Measurements from ENCODE around the gene NKAIN2. TPM values are rescaled to one million over a fixed set of nuclear protein-coding genes. Genes with fewer than 3 reads are reported as not detected.
"Not testable (repeated sequence)": the region's sequence is repeated elsewhere in the genome, so short reads cannot be mapped to it uniquely, and the experiment has no call there.

NKAIN2 gene
- total RNA-seq, 2 experiments from 2014 or later: not detected

DNA sequence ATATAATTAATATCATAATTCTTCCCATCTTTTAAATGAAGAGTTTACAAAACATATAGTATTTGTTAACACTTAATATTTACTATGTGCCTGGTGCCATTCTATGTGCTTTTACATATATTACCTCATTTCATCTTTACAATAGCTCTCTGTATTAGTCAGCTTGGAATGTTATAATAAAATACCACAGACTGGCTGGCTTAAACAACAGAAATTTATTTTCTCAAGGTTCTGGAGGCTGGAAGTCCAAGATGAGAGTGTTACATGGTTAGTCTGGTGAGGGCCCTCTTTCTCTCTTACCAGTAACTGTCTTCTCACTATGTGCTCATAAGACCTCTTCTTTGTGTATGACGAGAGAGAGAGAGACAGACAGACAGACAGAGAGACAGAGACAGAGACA lies 110.2 kb downstream of the NKAIN2 start:
- CTCF ChIA-PET: no interaction called here
- Mint-ChIP-seq H3K27me3 (no peaks in the 10 kb centered on the region), H3K9me3 (ENCODE audit: low read depth) (peaks cover 4% of the 10 kb centered on the region), H3K36me3 (no peaks in the 10 kb centered on the region), H3K4me3 (no peak overlapping the region), H3K4me1 (no peaks in the 10 kb centered on the region), H3K27ac (no peak overlapping the region)
- no peak for ATAC-seq
- DNase-seq: no peak

DNA sequence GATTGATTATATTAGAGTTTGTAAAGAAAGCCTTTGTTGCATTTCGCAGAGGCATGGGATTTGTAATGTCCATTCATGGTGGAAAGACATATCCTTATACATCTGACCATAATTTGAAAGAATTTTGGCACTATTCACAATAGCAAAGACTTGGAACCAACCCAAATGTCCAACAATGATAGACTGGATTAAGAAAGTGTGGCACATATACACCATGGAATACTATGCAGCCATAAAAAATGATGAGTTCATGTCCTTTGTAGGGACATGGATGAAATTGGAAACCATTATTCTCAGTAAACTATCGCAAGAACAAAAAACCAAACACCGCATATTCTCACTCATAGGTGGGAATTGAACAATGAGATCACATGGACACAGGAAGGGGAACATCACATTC lies 119.7 kb downstream of the NKAIN2 start:
- H3K9me3 Mint-ChIP-seq (ENCODE audit: low read depth); H3K27me3 Mint-ChIP-seq; H3K4me1 Mint-ChIP-seq; H3K4me3 Mint-ChIP-seq; DNase-seq; H3K27ac Mint-ChIP-seq; H3K36me3 Mint-ChIP-seq; ATAC-seq; CTCF ChIA-PET: not testable (repeated sequence)

DNA sequence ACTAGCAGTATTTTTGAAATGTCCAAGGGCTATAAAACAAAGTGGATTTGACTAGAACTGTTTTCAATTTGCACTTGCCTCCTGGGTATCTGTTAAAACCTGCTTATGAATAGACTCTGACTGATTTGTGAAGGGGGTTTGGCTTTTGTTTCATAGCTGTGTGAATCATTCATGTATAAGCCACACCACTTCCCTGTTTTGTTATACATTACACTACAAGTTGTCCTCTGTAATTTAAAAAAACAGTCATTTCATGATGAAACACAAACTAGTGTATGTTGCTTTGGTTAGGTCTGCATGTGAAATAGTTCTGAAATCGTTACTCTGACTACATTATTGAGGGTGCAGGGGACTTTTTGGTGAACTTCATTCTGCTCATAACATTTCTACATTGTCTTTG lies 121.7 kb downstream of the NKAIN2 start:
- DNase-seq (no peak), ATAC-seq (no peak)
- no peak overlapping the region for H3K27ac Mint-ChIP-seq
- no peaks in the 10 kb centered on the region for H3K27me3 Mint-ChIP-seq
- CTCF ChIA-PET: no interaction called here
- H3K4me3 Mint-ChIP-seq: no peak overlapping the region
- no peaks in the 10 kb centered on the region for H3K36me3 Mint-ChIP-seq
- peaks cover 2% of the 10 kb centered on the region for H3K9me3 Mint-ChIP-seq (ENCODE audit: low read depth)
- no peaks in the 10 kb centered on the region for H3K4me1 Mint-ChIP-seq

DNA sequence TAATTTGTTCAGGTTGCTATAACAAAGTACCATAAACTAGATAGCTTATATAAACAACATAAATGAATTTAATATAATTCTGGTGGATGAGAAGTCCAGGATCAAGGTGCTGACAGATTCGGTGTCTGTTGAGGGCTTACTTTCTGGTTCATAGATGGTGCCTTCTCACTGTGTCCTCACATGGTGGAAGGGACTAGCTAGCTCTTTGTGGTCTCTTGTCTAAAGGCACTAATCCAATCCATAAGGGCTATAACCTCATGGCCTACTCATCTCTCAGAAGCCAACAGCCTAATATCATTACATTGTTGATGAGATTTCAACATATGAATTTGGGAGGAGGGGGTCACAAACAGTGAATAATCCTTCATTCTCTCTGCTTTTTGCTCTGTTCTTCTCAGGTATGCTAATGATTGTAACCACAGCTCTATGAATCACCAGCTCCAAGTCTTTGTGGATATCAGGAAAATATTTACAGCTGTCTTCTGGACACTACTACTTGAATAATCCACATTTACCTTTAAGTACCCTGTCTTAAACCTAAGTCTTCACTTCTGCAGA lies 122.3 kb downstream of the NKAIN2 start:
- DNase-seq: no peak
- Mint-ChIP-seq H3K4me1 (no peaks in the 10 kb centered on the region), H3K4me3 (no peak overlapping the region), H3K27ac (no peak overlapping the region), H3K36me3 (no peaks in the 10 kb centered on the region), H3K27me3 (no peaks in the 10 kb centered on the region), H3K9me3 (ENCODE audit: low read depth) (peaks cover under 1% of the 10 kb centered on the region)
- CTCF ChIA-PET: no interaction called here
- ATAC-seq: no peak

DNA sequence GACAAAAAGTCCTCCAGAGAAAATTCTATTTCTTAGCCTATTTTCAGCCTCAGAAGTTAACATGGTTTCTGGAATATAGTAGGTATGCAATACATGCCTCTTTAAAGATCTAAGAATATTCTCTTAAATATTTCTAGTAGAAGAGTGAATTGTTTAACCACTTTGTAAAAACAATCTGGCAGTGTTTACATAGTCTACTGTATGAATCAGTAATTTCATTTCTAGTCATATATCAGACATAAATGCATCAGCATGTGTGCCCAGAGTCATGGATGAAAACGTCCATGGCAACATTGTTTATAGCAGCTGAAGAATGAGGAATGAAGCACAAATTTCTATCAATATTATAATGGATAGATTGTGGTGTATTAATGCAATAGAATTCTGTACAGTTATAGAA lies 124.9 kb downstream of the NKAIN2 start:
- DNase-seq: no peak
- Mint-ChIP-seq H3K4me3 (no peak overlapping the region), H3K4me1 (no peaks in the 10 kb centered on the region), H3K27me3 (no peaks in the 10 kb centered on the region), H3K27ac (no peak overlapping the region), H3K9me3 (ENCODE audit: low read depth) (no peaks in the 10 kb centered on the region), H3K36me3 (no peaks in the 10 kb centered on the region)
- CTCF ChIA-PET: no interaction called here
- no peak for ATAC-seq

DNA sequence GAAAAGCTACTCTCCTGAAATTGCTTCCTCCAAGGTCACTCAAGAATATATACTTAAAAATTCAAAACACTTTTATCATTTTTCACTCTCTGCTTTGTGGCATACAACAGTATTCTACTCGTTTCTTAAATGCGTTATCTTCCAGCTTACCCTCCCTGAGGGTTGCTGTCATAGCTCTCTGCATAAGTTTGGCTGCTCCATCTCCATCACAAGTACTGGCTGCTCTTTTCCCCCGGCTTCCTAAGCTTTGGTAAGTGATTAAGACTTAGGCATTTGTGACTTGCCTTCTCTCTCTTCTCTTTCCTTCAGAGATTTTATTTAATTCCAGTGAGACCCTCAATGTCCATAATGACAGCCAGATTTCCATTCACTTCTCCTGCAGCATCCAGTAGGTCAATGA lies 128.3 kb downstream of the NKAIN2 start:
- CTCF ChIA-PET: no interaction called here
- DNase-seq (no peak), ATAC-seq (no peak)
- H3K4me3 Mint-ChIP-seq: no peak overlapping the region
- H3K36me3 Mint-ChIP-seq: no peaks in the 10 kb centered on the region
- H3K27ac Mint-ChIP-seq: no peak overlapping the region
- peaks cover 4% of the 10 kb centered on the region for H3K9me3 Mint-ChIP-seq (ENCODE audit: low read depth)
- no peaks in the 10 kb centered on the region for H3K27me3 Mint-ChIP-seq
- H3K4me1 Mint-ChIP-seq: no peaks in the 10 kb centered on the region

DNA sequence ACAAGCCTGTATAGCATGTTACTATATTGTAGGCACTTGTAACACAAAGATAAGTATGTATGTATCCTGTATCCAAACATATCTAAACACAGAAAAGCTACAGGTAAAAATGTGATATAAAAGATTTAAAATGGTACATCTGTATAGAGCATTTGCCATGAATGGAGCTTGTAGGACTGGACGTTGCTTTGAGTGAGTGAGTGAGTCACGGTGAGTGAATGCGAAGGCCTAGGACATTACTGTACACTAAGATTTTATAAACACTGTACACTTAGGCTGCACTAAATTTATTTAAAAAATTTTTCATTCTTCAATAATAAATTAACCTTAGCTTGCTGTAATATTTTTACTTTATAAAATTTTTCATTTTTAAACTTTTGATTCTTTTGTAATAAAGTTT lies 136.9 kb downstream of the NKAIN2 start:
- no peak for ATAC-seq
- Mint-ChIP-seq H3K36me3 (no peaks in the 10 kb centered on the region), H3K9me3 (ENCODE audit: low read depth) (no peaks in the 10 kb centered on the region), H3K27me3 (no peaks in the 10 kb centered on the region), H3K27ac (no peak overlapping the region), H3K4me3 (no peak overlapping the region), H3K4me1 (no peaks in the 10 kb centered on the region)
- DNase-seq: no peak
- CTCF ChIA-PET: no interaction called here

DNA sequence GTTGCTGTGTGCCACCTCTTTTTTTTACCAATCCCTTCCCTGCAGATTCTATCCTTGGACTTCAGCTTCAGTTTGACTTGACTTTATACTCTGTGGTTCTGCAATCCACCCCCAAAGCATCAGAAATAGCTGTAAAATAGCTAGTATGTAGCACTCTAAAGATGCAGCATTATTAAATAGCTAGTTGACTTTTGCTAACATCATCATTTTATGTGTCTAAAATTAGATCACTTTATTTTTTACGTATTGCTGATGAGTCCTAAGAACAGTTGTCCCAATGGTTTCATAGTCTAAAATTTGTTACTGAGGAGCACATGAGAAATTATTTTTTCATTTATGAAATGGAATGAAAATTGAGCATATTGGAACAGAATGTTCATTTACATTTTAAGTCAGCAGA lies 138.2 kb downstream of the NKAIN2 start:
- H3K27ac Mint-ChIP-seq: no peak overlapping the region
- ATAC-seq: no peak
- H3K4me1 Mint-ChIP-seq: no peaks in the 10 kb centered on the region
- no peaks in the 10 kb centered on the region for H3K27me3 Mint-ChIP-seq
- H3K4me3 Mint-ChIP-seq: no peak overlapping the region
- no peaks in the 10 kb centered on the region for H3K36me3 Mint-ChIP-seq
- H3K9me3 Mint-ChIP-seq (ENCODE audit: low read depth): no peaks in the 10 kb centered on the region
- CTCF ChIA-PET: no interaction called here
- no peak for DNase-seq

DNA sequence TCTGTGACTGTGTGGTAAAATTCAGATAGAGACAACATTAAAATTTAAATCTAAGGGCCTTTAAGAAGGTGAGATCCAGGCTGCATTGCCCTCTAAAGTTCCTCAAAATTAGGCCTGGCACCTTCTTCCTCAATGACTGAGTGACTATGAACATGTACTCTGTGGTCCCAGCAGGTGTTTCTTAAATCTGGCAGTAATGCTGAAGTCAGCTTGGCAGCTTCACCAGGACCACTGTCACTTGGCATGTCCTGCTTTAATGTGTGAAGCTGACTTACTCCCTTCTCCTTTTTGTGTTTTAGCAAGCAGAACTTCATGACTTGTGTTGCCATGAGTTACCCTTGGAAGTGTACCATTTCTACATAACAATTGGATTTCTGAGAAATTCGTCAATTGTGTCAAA lies 141.7 kb downstream of the NKAIN2 start:
- Mint-ChIP-seq H3K36me3 (no peaks in the 10 kb centered on the region), H3K4me3 (no peak overlapping the region), H3K4me1 (no peaks in the 10 kb centered on the region), H3K27me3 (no peaks in the 10 kb centered on the region), H3K9me3 (ENCODE audit: low read depth) (no peaks in the 10 kb centered on the region), H3K27ac (no peak overlapping the region)
- CTCF ChIA-PET: no interaction called here
- DNase-seq (no peak), ATAC-seq (no peak)

DNA sequence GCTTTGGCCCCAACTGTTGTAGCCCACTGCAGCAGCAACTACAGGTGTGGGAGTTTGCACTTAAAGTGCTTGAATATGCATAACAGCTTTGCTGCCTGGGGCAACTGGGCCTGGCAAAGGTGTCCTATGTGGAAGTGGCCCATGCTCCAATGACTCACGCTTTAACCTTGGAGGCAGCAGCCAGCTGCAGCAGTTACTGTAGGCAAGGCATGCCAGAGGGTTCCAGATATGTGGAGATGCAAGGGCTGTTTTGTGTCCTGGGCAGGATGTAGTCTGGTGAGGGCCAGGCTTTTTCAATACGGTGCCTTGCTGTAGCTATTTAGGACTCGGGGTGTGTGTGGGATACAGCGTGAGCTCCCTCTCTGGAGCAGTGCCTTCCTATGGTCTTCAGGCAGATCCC lies 150.3 kb downstream of the NKAIN2 start:
- no peak overlapping the region for H3K27ac Mint-ChIP-seq
- no peaks in the 10 kb centered on the region for H3K4me1 Mint-ChIP-seq
- DNase-seq (no peak), ATAC-seq (no peak)
- H3K27me3 Mint-ChIP-seq: no peaks in the 10 kb centered on the region
- H3K9me3 Mint-ChIP-seq (ENCODE audit: low read depth): peaks cover 7% of the 10 kb centered on the region
- CTCF ChIA-PET: no interaction called here
- H3K36me3 Mint-ChIP-seq: no peaks in the 10 kb centered on the region
- H3K4me3 Mint-ChIP-seq: no peak overlapping the region

DNA sequence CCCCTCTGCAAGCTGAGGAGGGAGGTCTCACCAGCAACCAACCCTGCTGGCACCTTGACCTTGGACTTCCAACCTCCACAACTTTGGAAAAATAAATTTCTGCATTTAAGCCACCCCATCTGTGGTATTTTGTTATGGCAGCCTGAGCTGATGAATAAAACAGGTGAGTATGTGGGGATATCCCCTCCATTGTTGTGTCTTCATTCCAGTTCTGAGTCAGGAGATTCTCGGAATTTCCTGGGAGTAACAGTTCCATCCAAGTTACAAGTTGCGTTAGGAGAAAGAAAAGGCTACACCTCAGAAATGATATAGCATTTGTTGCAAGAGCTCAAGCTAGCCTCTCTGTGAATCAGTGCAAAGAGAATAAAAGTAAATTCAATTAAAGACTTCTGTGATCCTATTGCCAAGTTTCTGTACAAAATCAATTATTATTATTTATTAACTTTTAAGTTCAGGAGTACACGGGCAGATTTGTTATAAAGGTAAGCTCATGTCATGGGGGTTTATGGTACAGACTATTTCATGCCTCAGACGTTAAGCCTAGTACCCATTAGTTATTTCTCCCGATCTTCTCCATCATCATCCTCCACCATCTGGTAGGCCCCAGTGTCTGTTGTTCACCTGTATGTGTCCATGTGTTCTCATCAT lies 153.0 kb downstream of the NKAIN2 start:
- Mint-ChIP-seq H3K27me3 (no peaks in the 10 kb centered on the region), H3K27ac (no peak overlapping the region), H3K36me3 (no peaks in the 10 kb centered on the region), H3K4me3 (no peak overlapping the region), H3K9me3 (ENCODE audit: low read depth) (peaks cover 4% of the 10 kb centered on the region), H3K4me1 (no peaks in the 10 kb centered on the region)
- ATAC-seq (no peak), DNase-seq (no peak)
- CTCF ChIA-PET: no interaction called here

DNA sequence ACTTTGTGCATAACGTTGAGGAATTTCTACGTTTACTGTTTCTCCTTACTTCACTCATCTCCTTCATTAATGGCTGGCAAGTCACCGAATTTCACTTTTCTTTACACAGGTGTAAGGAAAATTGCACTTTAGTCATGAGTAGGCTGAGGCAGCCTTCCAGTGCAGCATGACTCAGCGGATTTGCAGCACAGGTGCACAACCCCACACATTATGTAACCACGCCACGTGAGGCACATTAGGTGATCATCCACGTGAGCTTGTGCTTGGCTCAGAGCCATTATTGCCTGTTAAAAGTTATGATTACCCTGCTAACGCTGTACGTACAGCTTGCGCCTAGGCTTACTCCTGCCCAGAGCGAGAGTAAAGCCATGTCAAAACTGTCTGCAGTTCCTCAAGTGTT lies 158.8 kb downstream of the NKAIN2 start:
- CTCF ChIA-PET: no interaction called here
- H3K36me3 Mint-ChIP-seq: no peaks in the 10 kb centered on the region

DNA sequence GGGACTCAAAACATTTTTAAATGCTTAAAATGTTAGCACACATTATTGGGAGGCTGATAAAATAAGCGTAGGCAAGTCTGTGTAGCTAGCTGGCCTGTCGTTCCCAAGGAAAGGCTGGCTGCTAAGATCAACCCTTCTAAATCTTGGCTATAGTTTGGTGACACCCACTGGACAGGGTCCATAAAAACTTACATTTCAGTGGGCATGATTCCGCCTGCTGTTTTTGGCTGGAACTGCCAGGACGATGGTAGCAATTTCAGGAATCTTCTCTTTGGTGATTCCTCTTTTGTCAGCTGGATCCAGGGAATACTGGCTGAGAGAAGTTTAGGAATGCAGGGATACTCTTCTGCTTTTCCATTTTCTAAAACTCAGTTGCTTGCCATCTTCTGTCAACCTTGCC lies 162.2 kb downstream of the NKAIN2 start:
- H3K27me3 Mint-ChIP-seq: no peaks in the 10 kb centered on the region
- H3K4me3 Mint-ChIP-seq: no peak overlapping the region
- no peaks in the 10 kb centered on the region for H3K36me3 Mint-ChIP-seq
- H3K9me3 Mint-ChIP-seq (ENCODE audit: low read depth): no peaks in the 10 kb centered on the region
- no peak overlapping the region for H3K27ac Mint-ChIP-seq
- no peaks in the 10 kb centered on the region for H3K4me1 Mint-ChIP-seq
- DNase-seq (no peak), ATAC-seq (no peak)
- CTCF ChIA-PET: no interaction called here

More for the DNA sequence above, 158.8 kb downstream of the NKAIN2 start:
- Mint-ChIP-seq H3K4me3 (no peak overlapping the region), H3K27ac (no peak overlapping the region), H3K4me1 (no peaks in the 10 kb centered on the region), H3K9me3 (ENCODE audit: low read depth) (no peaks in the 10 kb centered on the region), H3K27me3 (no peaks in the 10 kb centered on the region)
- no peak for ATAC-seq
- DNase-seq: no peak

DNA sequence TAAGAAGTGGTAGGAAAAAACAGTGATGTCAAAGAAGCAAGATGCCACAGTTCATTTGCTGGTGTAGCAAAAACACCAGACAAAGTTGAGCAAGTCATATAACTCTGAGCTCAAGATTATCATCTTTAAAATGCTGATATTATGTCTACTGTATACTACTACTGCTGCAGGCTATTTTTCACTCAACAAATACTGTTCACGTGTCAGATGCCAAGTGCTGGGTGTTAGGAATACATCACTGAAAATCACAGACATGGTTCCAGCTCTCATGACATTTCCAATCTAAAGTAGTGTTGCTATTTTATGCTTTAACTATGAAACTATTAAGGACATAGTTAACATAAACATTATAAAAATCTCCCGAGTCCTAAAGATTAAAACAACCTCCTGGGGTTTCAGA lies 163.0 kb downstream of the NKAIN2 start:
- CTCF ChIA-PET: no interaction called here
- H3K36me3 Mint-ChIP-seq: no peaks in the 10 kb centered on the region
- ATAC-seq (no peak), DNase-seq (no peak)
- H3K27ac Mint-ChIP-seq: no peak overlapping the region
- H3K27me3 Mint-ChIP-seq: no peaks in the 10 kb centered on the region
- H3K4me3 Mint-ChIP-seq: no peak overlapping the region
- H3K4me1 Mint-ChIP-seq: no peaks in the 10 kb centered on the region
- H3K9me3 Mint-ChIP-seq (ENCODE audit: low read depth): no peaks in the 10 kb centered on the region

DNA sequence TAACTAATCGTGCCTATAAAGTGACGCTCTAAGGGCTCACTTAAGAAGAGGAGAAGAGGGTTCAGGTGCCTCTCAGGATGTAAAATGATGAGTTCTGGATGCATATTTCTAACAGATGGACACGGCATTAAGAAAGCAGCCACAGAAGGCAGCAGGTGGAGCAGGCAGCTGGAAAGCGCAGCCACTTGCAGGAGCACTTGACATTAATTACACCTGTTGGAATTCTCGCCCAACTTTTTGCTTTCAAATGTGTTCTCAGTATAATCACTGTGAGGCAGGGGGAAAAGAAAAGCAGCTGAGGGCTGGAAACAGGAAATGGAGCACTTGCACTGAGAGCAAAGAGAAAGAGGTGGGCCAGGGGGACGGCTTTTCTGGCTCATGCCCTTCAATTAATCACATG lies 164.2 kb downstream of the NKAIN2 start:
- ATAC-seq (no peak), DNase-seq (no peak)
- CTCF ChIA-PET: no interaction called here
- Mint-ChIP-seq H3K36me3 (no peaks in the 10 kb centered on the region), H3K9me3 (ENCODE audit: low read depth) (no peaks in the 10 kb centered on the region), H3K4me1 (no peaks in the 10 kb centered on the region), H3K4me3 (no peak overlapping the region), H3K27me3 (no peaks in the 10 kb centered on the region), H3K27ac (no peak overlapping the region)
